Astrocyte (in vitro differentiated cells and primary cell): Measurements from ENCODE around the gene PCYT1A. TPM values are rescaled to one million over a fixed set of nuclear protein-coding genes. Genes with fewer than 3 reads are reported as not detected.
A peak's percentile ranks its signal among the peaks of the same experiment; 100 is the strongest.
"Not testable (repeated sequence)": the region's sequence is repeated elsewhere in the genome, so short reads cannot be mapped to it uniquely, and the experiment has no call there.

Source experiments
- DNase-seq: peaks from one replicate; pipeline ENCODE4 v3.0.0-alpha.2; 2010; ENCODE audit warnings: low read depth
- FAIRE-seq: peaks from 2 replicates; lab custom pipeline; 2011; peaks lifted over from hg19 to GRCh38; lab: Jason Lieb, UNC
- H2AFZ ChIP-seq: 2 replicates; pipeline ENCODE4 v1.6.0; 2012; ENCODE audit warnings: low read depth, low read length, inconsistent platforms
- H3K27ac ChIP-seq: 2 replicates; pipeline ENCODE4 v1.5.1; 2011; ENCODE audit warnings: low read depth, low read length, inconsistent platforms
- H3K27me3 ChIP-seq: 2 replicates; pipeline ENCODE4 v1.6.0; 2011; ENCODE audit warnings: low read length, inconsistent platforms; ENCODE audit not compliant: insufficient read depth
- H3K36me3 ChIP-seq: 2 replicates; pipeline ENCODE4 v1.5.1; 2011; ENCODE audit warnings: low read length, inconsistent platforms; ENCODE audit not compliant: insufficient read depth
- H3K4me1 ChIP-seq: 2 replicates; pipeline ENCODE4 v1.5.1; 2011; ENCODE audit warnings: low read length, inconsistent platforms; ENCODE audit not compliant: insufficient read depth
- H3K4me2 ChIP-seq: 2 replicates; pipeline ENCODE4 v1.6.0; 2012; ENCODE audit warnings: low read length, inconsistent platforms
- H3K4me3 ChIP-seq: 2 replicates; pipeline ENCODE4 v1.5.1; 2011; ENCODE audit warnings: low read depth, mild to moderate bottlenecking, low read length, inconsistent platforms; ENCODE audit not compliant: insufficient read depth
- H3K79me2 ChIP-seq: 2 replicates; pipeline ENCODE4 v1.6.0; 2012; ENCODE audit warnings: mild to moderate bottlenecking, low read length, inconsistent platforms; ENCODE audit not compliant: insufficient read depth
- H3K9ac ChIP-seq: 2 replicates; pipeline ENCODE4 v1.6.0; 2012; ENCODE audit warnings: mild to moderate bottlenecking, low read length, inconsistent platforms
- H3K9me3 ChIP-seq: 2 replicates; pipeline ENCODE4 v1.5.1; 2012; ENCODE audit warnings: low read depth, mild to moderate bottlenecking, low read length, inconsistent platforms; ENCODE audit not compliant: insufficient read depth
- H4K20me1 ChIP-seq: 2 replicates; pipeline ENCODE4 v1.6.0; 2012; ENCODE audit warnings: low read length, inconsistent platforms; ENCODE audit not compliant: insufficient read depth
- H3K27ac Mint-ChIP-seq: one replicate; pipeline ENCODE4 v1.8.0; 2021; ENCODE audit warnings: mild to moderate bottlenecking, mixed read lengths; ENCODE audit not compliant: unreplicated experiment
- H3K27me3 Mint-ChIP-seq: one replicate; pipeline ENCODE4 v1.8.0; 2021; ENCODE audit warnings: low read depth, mixed read lengths; ENCODE audit not compliant: unreplicated experiment
- H3K36me3 Mint-ChIP-seq: one replicate; pipeline ENCODE4 v1.8.0; 2021; ENCODE audit warnings: low read depth, mixed read lengths; ENCODE audit not compliant: unreplicated experiment
- H3K4me1 Mint-ChIP-seq: one replicate; pipeline ENCODE4 v1.8.0; 2021; ENCODE audit warnings: low read depth, mixed read lengths; ENCODE audit not compliant: unreplicated experiment
- H3K4me3 Mint-ChIP-seq: one replicate; pipeline ENCODE4 v1.8.0; 2021; ENCODE audit warnings: mild to moderate bottlenecking, moderate library complexity, mixed read lengths; ENCODE audit not compliant: unreplicated experiment
- H3K9me3 Mint-ChIP-seq: one replicate; pipeline ENCODE4 v1.8.0; 2021; ENCODE audit warnings: mild to moderate bottlenecking, mixed read lengths; ENCODE audit not compliant: unreplicated experiment
- CTCF ChIP-seq: IDR thresholded peaks from 2 replicates; pipeline ENCODE4 v1.5.1; 2011; ENCODE audit warnings: low read depth, mild to moderate bottlenecking, inconsistent platforms, low read length, moderate library complexity; ENCODE audit not compliant: insufficient read depth
- EZH2 ChIP-seq: IDR thresholded peaks from 2 replicates; pipeline ENCODE4 v1.6.1; 2012; ENCODE audit warnings: mild to moderate bottlenecking, low read length, inconsistent platforms; ENCODE audit not compliant: insufficient read depth
- total RNA-seq: library from RNA; stranded (reverse); gene quantifications from 2 replicates; pipeline ENCODE4 v1.2.1, GENCODE V29; 2021

The PCYT1A gene
- total RNA-seq, 1 donor from 2014 or later: 92.6 TPM

DNA sequence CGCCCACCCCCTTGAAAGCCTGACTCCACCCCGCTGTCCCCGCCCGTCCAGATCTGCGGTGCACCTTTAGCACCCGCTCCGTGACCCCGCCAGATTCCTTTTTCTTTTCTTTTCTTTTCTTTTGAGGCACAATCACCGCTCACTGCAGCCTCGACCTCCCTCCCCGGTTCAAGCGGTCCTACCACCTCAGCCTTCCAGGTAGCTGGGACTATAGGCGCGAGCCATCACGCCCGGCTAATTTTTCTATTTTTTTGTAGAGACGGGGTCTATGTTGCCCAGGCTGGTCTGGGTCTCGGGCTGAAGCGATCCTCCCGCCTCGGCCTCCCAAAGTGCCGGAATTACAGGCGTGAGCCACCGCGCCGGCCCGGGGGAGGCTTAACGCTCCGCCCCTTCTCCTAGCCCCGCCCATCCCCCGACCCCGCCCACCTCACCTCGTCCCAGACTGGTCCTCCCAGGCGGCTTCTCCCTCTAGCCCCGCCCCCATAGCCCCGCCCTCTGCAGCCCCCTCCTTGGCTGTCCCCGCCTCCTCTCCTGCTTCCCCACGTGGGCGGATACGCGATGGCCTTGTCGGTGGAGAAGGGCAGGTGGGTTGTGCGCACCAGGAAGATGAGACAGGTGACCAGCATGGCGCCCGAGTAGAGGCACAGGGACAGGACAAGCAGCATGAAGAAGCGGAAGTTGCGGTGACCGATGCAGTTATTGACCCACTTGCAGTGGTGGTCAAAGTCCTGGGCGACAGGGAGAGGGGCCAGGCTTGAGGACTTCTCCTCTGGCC lies 79.5 kb downstream of the PCYT1A start:
- peak overlapping the region; percentile 41 for H2AFZ ChIP-seq

GRCh38 chr3:196207159-196207832 lies 80.2 kb downstream of the PCYT1A start:
- peaks cover 29% of the 10 kb centered on the region for H3K27me3 Mint-ChIP-seq

More for the DNA sequence above, 79.5 kb downstream of the PCYT1A start:
- Mint-ChIP-seq H3K4me1 (no peaks in the 10 kb centered on the region), H3K36me3 (peaks cover 5% of the 10 kb centered on the region), H3K9me3 (peaks cover 4% of the 10 kb centered on the region), H3K27ac (no peak overlapping the region), H3K27me3 (peaks cover 28% of the 10 kb centered on the region), H3K4me3 (no peak overlapping the region)
- Histone ChIP-seq H3K4me1 (no peaks in the 10 kb centered on the region), H3K36me3 (no peaks in the 10 kb centered on the region), H3K27me3 (peaks cover 4% of the 10 kb centered on the region), H3K4me3 (peak overlapping the region; percentile 44), H3K4me2 (peak overlapping the region; percentile 82), H4K20me1 (no peaks in the 10 kb centered on the region), H3K9me3 (no peaks in the 10 kb centered on the region), H3K27ac (no peak overlapping the region), H3K9ac (no peak overlapping the region), H3K79me2 (no peaks in the 10 kb centered on the region)
- DNase-seq (no peak), FAIRE-seq (no peak)
- TF ChIP-seq CTCF (no peak), EZH2 (no peak)

GRCh38 chr3:196205442-196206205 lies 81.9 kb downstream of the PCYT1A start:
- H3K9me3 Mint-ChIP-seq, H3K4me2 ChIP-seq, H3K79me2 ChIP-seq, H3K4me1 Mint-ChIP-seq, H3K4me3 Mint-ChIP-seq, H3K4me1 ChIP-seq, H3K4me3 ChIP-seq, H3K27ac ChIP-seq, H3K9me3 ChIP-seq, FAIRE-seq, H4K20me1 ChIP-seq, H3K36me3 Mint-ChIP-seq, H3K36me3 ChIP-seq, H3K9ac ChIP-seq, DNase-seq, H3K27ac Mint-ChIP-seq, H2AFZ ChIP-seq, H3K27me3 ChIP-seq: not testable (repeated sequence)
- peaks cover 26% of the 10 kb centered on the region for H3K27me3 Mint-ChIP-seq

More at GRCh38 chr3:196207159-196207832, 80.2 kb downstream of the PCYT1A start:
- Histone ChIP-seq H3K9me3 (no peaks in the 10 kb centered on the region), H3K4me2 (peak overlapping the region; percentile 82), H4K20me1 (no peaks in the 10 kb centered on the region), H2AFZ (peak overlapping the region; percentile 56), H3K79me2 (no peaks in the 10 kb centered on the region), H3K27me3 (peaks cover 4% of the 10 kb centered on the region), H3K27ac (no peak overlapping the region), H3K36me3 (no peaks in the 10 kb centered on the region), H3K4me1 (peaks cover 4% of the 10 kb centered on the region), H3K9ac (no peak overlapping the region), H3K4me3 (no peak overlapping the region)
- H3K4me1 Mint-ChIP-seq: no peaks in the 10 kb centered on the region
- DNase-seq: no peak
- H3K9me3 Mint-ChIP-seq: peaks cover 4% of the 10 kb centered on the region
- TF ChIP-seq EZH2 (no peak), CTCF (no peak)
- no peak overlapping the region for H3K4me3 Mint-ChIP-seq
- H3K36me3 Mint-ChIP-seq: peaks cover 5% of the 10 kb centered on the region
- no peak for FAIRE-seq
- H3K27ac Mint-ChIP-seq: no peak overlapping the region
